ENCODE measurements around the gene BLID. TPM values are rescaled to one million over a fixed set of nuclear protein-coding genes. Genes with fewer than 3 reads are reported as not detected.
A peak's percentile ranks its signal among the peaks of the same experiment; 100 is the strongest.

The BLID gene
- total and polyA plus RNA-seq, 2 of the 4 experiments (the other 2 are of a cell fraction), result 0.24 to 30.8 TPM

DNA sequence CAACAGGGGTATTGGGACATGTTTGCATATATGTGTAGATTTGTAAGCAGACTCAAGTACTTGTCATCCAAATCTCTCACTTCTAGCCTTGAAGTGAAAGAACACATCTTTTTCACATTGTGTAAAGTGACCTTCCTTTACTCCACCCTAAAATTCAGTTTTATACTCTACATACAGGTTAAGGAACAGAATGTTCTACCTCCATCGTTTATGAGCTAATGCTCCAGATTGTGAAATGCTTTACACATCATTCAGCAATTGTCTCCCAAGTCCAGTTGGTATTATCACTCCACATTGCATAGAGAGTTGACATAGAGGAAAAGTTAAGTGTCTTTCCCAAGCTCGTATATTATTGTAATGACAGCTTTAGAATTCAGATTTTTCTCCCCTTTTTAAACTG is 46.1 kb upstream of the BLID start:
- no peak overlapping the region for H3K4me3 ChIP-seq (ENCODE audit: insufficient read depth, low read depth, low read length)
- no TSS peak for BruUV-seq (replicated peaks)
- H2AK5ac ChIP-seq (ENCODE audit: low read depth, low read length), result no peak overlapping the region
- H3K4ac ChIP-seq (ENCODE audit: low read depth, low read length), result peak overlapping the region; percentile 3; the same call in 1 of the 2 replicates
- no peak overlapping the region for H3K9ac ChIP-seq (ENCODE audit: low read depth, low read length)
- no peaks in the 10 kb centered on the region for H3K27me3 ChIP-seq (ENCODE audit: control insufficient read depth, insufficient read depth, low read length)
- peaks cover 41% of the 10 kb centered on the region for H3K36me3 ChIP-seq (ENCODE audit: control insufficient read depth, insufficient read depth, low read length)
- intact Hi-C loops (cut with micrococcal nuclease) (no loop called here), in situ Hi-C loops (cut with MboI; ENCODE audit: low sequenced_read_pairs) (no loop called here), dilution Hi-C loops (cut with HindIII; ENCODE audit: low sequenced_read_pairs, unreplicated experiment) (no loop called here)
- H3K14ac ChIP-seq (replicated peaks; ENCODE audit: low read depth, low read length), result peak overlapping the region; percentile 5; the same call in 1 of the 2 replicates
- H2BK20ac ChIP-seq (ENCODE audit: low read depth, low read length), result no peak overlapping the region
- peak overlapping the region; percentile 2 to 10; a peak in 1 of 4 replicates for H4K8ac ChIP-seq (ENCODE audit: low read depth in 2 of 2, low read length in 2 of 2)
- peak; percentile 66; the same call in 1 of the 2 replicates for TF ChIP-seq CEBPB (IDR thresholded peaks at IDR 0.05; ENCODE audit: low read depth, low read length)
- no peak for TF ChIP-seq MAZ (IDR thresholded peaks at IDR 0.05; ENCODE audit: borderline replicate concordance, low read depth, low read length)
- H2AK9ac ChIP-seq (replicated peaks; ENCODE audit: low read depth, low read length, poor library complexity), result no peak overlapping the region
- H3K4me1 ChIP-seq (ENCODE audit: control insufficient read depth, insufficient read depth, low read length), result peaks cover 51% of the 10 kb centered on the region
- peak overlapping the region; percentile 63; the same call in 1 of the 2 replicates for H3K23ac ChIP-seq (ENCODE audit: low read depth, low read length)
- H2BK5ac ChIP-seq (ENCODE audit: low read depth, low read length, poor library complexity, severe bottlenecking), result peak overlapping the region; percentile 97
- H2BK15ac ChIP-seq (ENCODE audit: low read depth, low read length), result no peak overlapping the region
- H3K56ac ChIP-seq (ENCODE audit: extremely low read depth, insufficient read depth, low read length), result peak overlapping the region; percentile 24; the same call in 1 of the 2 replicates
- ChIA-PET CTCF (no interaction called here), POLR2A (ENCODE audit: unreplicated experiment) (no interaction called here)
- peaks cover 0 to 18% of the 10 kb centered on the region in 2 experiments; a peak in 2 of 4 replicates for H3K79me1 ChIP-seq (ENCODE audit: low read depth in 1 of 2, low read length in 2 of 2)
- DNase-seq (no peak), ATAC-seq (ENCODE audit: low read depth) (no peak)
- H3K9me1 ChIP-seq (ENCODE audit: insufficient read depth, low read length), result peaks cover 19% of the 10 kb centered on the region
- no peak overlapping the region; the same call in 1 of the 2 replicates for H3K18ac ChIP-seq (ENCODE audit: low read depth, low read length)
- no peak overlapping the region for H2AFZ ChIP-seq (replicated peaks; ENCODE audit: low read length, poor library complexity)
- H4K5ac ChIP-seq (ENCODE audit: low read depth, low read length), result peak overlapping the region; percentile 17; the same call in 1 of the 2 replicates
- no peak overlapping the region; the same call in 1 of the 2 replicates for H2BK120ac ChIP-seq (ENCODE audit: low read depth, low read length)
- peaks cover 91% of the 10 kb centered on the region for H4K20me1 ChIP-seq (ENCODE audit: insufficient read depth, low read length)
- no CpG with 5 or more reads among the region's 2 CpGs for WGBS, 2 experiments (ENCODE audit: extremely low coverage in 2 of 2, insufficient read length in 1 of 2)
- H3K4me2 ChIP-seq (ENCODE audit: low read depth, low read length), result peak overlapping the region; percentile 34; the same call in 1 of the 2 replicates
- H4K91ac ChIP-seq (ENCODE audit: insufficient read depth, low read depth, low read length), result no peak overlapping the region
- peak overlapping the region; percentile 51; the same call in 1 of the 2 replicates for H3K27ac ChIP-seq (ENCODE audit: insufficient read depth, low read length)
- no peaks in the 10 kb centered on the region for H3K9me3 ChIP-seq (ENCODE audit: control insufficient read depth, insufficient read depth, low read length)
